GM19023 (cell line): ENCODE results near the gene CDC25C.
A peak's percentile ranks its signal among the peaks of the same experiment; 100 is the strongest.
"Not testable (repeated sequence)": the region's sequence is repeated elsewhere in the genome, so short reads cannot be mapped to it uniquely, and the experiment has no call there.

Source experiments
- ATAC-seq: cut with Tn5 transposase; IDR thresholded peaks from one replicate; pipeline ENCODE4 v1.9.1; 2021; ENCODE audit warnings: mild to moderate bottlenecking, moderate library complexity; ENCODE audit not compliant: unreplicated experiment

CDC25C gene

DNA sequence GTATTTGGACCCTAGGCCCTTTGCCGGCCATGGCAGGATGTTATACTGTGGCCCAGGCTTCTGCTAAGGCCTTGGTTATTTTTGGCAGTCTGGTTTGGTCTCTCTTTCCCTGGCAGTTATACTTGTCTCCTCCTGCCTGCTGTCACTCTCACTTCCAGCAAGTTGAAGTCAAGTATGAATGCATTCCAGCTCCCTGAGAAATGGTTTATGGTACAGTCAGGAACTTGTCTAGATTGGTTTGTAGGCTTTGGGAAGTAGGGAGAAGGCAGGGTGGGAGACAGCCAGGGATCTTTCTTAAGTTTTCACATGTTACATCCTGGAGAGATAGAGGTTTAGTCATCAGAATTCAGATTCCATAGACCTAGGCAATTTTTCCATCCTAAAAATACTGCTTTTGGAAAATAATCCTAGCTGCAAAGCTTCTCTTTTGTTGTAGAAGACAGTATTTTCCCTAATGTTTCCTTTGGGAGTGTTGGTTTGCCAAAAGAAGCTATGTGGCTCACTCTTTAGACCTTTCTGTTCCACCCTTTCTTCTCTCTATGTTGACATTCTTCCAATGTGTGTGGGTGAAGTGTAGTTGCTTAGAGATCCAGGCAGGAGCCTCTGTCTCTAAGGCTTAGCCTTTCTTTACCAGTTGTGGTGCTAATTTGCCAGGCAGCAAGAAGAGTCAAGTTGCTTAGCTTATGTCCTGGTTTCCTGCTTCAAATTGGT is 18.4 kb upstream of the CDC25C start:
- ATAC-seq, result no peak

DNA sequence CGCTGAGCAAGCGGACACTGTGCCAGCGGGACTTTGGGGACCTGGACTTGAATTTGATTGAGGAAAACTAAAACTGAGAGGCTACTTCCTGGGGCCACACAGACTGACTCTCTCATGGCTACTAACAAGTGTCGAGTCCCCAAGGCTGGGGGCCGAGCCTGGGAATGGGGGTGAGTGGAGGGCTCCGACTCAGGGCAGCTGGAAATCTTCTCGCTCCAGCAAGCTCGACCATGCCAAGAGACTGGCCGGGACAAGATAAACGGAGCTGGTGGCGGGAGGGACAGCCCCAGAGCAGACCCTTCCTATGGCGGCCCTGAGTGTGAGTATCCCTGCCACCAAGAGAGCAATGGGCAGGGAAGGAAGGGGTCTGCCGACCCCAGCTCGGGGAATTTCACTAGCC is 15.3 kb upstream of the CDC25C start:
- no peak for ATAC-seq

DNA sequence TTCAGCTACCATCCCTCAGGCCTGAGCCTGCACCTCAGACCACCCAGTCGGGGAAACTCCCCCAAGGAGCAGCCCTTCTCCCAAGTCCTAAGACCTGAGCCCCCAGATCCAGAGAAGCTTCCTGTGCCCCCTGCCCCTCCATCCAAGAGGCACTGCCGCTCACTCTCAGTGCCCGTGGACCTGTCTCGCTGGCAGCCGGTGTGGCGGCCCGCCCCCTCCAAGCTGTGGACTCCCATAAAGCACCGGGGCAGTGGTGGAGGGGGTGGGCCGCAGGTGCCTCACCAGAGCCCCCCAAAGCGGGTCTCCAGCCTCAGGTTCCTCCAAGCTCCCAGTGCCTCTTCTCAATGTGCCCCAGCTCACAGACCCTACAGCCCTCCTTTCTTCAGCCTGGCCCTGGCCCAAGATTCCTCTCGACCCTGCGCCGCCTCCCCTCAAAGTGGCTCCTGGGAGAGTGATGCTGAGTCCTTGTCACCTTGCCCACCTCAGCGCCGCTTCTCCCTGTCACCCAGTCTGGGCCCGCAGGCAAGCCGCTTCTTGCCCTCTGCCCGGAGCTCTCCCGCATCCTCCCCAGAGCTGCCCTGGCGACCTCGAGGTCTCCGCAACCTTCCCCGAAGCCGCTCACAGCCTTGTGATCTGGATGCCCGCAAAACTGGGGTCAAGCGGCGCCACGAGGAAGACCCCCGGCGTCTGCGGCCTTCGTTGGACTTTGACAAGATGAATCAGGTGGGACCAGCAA is 13.5 kb upstream of the CDC25C start:
- ATAC-seq, result no peak

DNA sequence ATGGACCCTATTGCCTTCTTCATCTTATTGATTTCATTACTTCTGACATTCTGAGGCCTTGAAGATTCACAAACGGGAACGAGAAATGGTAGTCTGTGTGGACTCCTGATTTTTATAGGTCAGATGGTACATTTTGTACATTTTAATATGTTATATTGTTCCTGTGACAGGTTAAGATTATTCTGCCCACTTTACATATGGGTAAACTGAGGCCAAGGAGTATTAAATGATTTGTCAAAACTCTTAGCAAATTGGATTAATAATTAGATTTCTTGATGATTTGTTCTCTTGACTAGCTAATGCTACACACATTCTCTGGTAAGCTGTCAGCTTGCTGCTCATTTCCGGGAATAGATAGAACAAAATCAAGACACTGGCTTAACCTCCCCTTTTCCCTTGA is 8.4 kb upstream of the CDC25C start:
- no peak for ATAC-seq

DNA sequence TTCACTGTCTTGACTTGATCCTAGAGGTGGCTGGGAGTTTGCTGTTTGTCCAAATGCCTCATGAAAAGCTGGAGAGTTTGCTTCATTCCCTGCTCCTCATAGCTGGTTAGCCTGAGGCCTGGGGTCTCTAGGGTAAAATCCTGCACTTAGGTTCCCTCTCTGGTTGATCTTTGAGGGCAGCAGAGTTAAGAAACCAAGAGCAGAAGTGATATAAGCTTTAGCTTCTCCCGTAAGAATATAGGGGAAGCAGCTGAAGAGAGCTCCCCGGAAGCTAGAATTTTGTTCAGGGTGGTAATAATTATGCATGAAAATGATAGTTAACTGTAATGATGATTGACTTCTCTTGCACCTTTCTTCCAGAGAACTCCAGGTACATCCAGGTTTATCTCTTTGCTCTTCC is 7.9 kb upstream of the CDC25C start:
- no peak for ATAC-seq

DNA sequence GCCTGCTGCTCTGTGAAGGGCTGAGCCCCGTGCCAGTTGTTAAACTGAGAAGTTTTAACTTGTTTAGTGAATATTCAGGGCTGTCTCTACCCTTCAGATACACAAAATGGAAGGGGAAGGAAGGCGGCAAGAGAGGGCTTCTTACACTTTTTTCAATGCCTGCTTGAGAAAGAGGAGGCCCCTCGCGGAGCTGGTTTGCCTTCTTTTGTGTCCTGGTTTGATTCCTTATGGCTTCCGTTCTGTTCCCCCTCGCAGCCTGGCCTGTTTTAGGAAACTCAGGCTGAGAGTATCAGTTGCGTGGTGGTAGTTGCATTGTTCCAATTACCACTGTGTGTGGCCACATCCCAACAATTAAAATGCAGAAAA is 7.5 kb upstream of the CDC25C start:
- ATAC-seq, result no peak

DNA sequence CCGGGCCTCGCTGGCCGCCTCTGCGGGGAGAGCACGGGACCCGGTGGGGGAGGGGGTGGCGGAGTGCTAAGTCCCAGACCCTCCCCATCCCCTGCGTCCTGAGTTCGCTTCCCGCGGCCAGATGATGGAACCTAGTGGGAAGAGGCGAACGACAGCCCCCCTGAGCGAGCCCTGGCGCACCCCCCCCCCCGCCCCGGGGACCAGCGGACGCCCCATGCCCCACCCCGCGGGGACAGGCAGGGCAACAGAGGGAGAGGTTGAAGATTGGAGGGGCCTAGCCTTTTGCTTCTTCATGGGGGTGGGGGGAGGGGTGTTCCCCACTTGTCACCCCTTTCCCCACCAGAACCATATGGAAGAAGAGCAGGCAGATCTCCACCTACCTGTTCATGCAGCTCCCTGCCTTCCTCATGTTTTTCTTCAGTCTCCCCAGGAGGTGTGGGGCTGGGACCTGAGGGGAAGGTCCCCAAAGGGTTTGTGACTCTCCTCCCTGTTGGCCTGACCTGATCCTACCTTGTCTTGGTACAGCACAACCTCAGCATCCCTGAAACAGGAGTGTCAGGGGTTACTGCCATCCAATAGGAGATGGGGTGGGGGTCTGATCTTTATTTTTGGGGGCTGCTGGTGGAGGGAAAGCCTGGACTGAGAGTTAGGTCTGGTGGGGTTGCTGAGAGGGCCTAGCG is 6.9 kb upstream of the CDC25C start:
- no peak for ATAC-seq

DNA sequence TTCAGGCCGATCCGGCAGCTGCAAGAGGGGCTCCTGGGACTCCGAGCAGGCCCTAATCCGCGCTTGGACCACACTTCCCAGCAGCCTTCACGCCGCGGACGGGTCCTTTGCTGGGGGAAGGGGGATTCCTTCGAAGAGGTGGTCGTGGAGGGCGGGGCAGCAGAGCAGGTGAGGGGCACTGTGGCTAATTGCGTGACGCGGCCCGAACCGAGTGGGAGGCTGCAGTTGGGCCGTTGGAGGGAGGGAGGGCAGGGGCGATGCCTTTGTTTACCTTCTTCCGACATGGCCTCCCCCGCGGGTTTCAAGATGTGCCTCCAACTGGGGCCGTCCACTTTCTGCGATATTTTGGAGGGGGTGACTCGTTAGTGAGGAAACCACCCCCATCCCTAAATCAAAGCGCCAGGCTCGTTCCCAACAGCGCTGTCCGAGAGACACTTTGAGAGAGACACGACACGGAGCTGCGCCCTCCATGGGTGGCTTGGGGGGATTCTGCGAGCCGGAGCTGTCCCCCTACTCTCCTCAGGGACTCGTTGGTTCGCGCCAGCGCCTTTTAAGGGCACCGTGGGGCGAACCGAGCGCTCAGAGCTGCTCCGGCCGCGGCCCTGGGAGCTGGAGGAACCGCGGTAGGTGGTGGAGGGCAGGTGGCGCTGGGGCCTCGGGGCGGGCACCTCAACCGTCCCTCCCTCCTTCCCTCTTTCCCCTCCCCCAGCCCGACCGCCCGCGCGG is 6.2 kb upstream of the CDC25C start, which contains the start of gene FAM53C:
TSS of gene FAM53C (plus strand) at position 582 of the 726 bp plus-strand sequence. CDS start 3,070 bp downstream, outside the sequence.
- peak; percentile 85 for ATAC-seq

DNA sequence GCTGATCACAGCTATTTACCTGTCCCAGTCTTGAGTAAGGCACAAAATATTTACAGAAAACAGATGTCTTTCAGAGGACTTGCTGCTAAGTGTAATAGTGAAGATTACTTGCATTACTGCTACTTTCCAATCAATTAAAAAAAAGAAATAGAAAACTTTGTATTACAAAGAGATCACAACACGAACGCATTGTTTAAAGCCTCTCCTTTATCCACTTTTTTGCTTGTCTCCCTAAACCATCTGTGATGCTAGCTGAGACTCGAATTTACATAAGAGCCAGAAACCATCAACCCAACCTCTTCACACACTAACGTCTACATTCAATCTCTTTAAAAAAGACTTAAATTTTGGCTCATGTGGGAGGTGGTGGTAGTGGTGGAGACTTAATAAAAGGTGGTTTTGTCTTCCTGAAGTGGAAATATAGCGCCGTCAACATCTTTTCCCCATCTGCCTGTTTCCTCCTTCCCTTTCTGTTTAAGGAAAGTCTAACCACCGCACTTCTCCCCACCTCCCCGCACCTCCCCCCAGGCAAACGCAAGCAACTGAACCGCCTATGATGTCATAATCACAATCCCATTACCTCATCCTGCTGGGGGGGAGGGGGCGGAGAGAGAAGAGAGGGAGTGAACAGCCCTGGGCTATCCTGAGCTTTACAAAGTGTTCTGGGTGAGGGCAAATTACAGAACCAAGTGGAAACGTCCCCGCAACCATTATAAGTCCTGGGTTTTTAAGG is 5.5 kb upstream of the CDC25C start:
- peak; percentile 14 for ATAC-seq

DNA sequence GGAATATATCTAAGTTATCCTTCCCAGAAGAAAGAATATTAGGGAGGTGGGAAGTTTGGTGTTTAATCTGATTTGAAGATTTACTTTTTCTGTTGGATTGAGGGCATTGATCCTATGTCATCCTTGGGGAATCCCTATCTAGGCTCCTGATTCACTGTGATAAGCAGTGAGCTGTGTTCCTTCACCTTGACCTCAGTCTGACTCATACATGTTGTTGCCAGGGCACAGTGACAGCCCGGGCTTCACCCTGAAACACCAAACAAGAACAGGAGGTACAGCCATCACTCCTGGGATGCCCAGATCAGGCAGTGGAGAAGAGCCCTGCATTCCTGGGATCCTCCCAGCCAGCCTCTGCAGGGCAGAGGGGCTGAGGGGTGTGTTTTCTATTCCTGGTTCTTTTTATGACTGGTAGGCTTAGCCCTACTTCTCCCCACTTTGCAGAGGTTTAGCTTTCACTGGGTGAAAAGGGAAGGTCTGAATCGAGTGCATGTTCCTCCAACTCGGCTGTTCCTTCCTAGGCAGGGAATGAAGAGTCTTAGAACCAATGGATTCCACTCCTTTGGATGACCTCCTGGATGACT is 3.4 kb upstream of the CDC25C start:
- no peak for ATAC-seq

DNA sequence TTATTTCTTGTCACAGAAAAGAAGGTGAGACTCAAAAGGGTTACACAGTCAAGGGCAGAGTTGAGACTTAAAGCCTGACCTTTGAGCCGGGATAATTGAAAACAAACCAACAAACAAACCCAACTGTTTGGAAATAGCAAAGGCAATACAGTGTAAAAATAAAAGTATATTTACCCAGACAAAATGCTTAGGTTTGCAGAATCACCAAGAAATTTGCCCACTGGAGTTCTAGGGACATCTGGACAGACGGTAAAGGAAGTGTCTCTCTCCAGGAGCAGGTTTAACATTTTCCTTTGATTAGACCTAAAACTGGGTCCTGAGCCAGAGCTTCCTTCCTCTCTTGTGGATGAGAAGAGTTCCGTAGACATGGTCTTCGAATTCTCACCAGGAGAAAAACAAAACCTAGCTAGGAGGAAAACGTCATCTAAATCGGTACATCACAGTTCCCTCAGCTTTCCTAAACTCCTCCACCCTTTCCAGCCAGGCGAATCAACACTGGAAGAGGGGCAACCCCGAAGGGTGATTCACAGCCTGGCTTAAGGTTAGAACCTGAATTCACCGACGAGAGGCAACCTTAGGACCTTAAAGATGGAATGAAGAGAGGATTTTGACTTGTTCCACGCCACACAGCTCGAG is 673 bp downstream of the CDC25C start:
- no peak for ATAC-seq

DNA sequence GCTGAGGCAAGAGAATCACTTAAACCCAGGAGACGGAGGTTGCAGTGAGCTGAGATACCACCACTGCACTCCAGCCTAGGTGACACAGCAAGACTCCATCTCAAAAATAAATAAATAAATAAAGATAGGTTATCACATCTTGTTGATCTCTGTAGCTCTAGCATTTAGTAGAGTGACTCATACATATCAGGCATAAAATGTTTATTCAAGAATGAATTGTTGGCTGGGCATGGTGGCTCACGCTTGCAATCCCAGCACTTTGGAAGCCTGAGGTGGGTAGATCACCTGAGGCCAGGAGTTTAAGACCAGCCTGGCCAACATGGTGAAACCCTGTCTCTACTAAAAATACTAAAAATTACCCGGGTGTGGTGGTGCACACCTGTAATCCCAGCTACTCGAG is 13.4 kb downstream of the CDC25C start:
- not testable (repeated sequence) for ATAC-seq

DNA sequence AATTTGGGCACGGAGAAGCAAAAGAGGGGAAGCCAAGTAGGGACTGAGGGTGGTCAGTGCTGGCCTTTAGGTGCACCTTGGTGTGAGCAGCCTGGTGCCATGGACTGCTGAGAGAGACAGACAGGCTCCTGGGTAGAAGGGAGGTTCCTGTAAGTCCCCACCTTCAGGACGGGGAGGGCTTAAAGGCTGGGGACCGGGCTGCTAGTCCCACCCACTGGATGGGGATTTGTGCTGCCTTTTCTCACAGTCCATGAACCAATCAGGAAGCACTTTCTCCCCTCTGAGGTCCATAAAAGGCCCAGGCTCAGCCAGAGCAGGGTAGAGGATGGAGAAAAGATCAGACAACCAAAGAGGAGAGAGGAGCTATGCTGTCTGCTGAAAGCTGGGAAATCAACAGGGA is 15.2 kb downstream of the CDC25C start:
- ATAC-seq, result no peak

DNA sequence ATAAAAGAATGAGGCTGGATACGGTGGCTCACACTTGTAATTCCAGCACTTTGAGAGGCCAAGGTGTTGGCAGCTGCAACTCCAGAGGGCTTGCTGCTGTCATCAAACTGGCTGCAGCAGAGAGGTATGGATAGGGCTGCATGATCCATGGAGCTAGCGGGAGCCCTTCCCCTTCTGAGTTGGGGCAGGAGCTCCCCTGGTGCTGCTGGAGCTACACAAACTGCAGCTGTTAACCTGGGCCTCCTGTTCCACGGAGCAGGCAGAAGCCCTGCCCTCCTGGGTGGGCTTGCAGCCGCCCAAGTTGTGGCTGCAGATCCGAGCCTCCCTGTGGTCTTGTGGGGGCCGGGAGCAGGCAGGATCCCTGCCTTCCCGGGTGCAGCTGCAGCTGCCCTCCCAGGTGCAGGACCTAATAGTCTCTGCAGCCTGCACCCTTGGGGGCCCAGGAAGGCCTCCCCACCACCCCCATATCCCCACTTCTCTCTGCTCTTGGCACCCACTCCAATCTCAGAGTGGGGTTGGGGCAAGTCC is 15.8 kb downstream of the CDC25C start:
- no peak for ATAC-seq

DNA sequence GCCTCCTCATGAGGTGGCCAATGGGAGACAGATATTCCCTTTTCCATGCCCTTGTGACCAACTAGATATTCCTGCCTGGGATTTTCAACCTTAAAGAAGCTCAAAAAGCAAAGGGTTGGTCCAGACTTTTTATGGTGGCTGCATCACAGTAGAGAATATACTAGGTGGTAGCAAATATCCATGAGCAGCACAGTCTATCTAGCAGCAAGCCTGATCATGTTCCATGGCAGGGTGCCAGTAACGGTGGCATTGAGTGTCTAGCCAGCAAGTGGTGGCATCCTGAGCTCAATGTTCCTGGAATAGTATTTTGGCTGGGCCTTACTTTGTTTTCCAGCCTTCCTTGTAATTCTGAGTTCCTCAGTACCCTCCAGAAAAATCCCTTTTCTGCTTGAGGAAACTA is 25.8 kb downstream of the CDC25C start:
- no peak for ATAC-seq

DNA sequence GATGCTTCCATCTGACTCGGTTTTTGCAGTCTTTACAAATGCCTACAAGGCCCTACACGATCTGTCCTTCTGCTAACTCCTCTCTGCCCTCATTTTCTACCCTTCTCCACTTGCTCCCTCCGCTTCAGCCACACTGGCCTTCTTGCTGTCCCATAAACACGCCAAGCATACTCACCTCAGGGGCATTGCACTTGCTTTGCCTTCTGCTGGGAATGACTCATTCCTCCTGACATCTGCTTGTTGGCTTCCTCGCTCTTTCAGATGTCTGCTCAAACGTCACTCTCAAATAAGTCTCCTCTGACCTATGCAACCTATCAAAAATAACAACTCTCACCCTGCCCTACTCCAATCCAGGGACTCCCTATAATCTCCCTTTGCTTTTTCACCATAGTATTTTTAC is 28.2 kb downstream of the CDC25C start:
- ATAC-seq, result no peak

DNA sequence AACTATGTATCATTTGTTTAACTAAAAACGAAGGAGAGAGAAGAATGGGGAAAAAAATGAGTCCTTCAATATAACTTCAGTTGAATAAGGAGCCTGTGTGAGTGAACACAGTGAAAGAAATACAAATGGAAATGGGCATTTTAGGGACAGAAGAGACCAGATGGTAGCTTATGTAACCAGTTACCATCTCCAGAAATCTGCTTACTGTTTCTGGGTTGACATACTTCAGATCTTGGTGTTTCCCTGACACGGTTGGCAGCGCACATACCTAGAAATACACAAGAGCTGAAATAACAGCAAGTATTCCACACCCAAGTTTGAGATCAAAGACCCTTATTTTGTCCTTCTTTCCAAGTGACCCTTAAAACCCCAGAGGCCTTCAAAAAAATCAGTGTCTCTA is 42.3 kb downstream of the CDC25C start:
- no peak for ATAC-seq

DNA sequence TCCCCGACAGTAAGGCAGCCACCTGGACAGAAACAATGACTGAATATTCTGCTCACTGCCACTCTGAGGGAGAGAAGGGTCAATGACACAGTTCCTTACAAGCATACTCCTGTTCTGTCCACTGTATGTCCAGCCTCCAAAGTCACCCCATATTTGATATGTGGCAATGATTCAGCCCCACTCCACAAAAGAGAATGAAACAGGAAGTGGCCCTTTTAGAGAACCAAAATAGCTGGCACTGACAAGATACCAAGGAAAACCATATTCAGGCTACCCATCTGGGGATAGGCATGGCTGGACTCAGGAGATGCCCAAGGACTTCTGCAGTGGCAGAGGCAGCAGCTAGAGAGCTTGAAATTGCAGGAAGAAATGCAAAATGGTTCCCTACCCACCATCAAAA is 44.4 kb downstream of the CDC25C start:
- no peak for ATAC-seq

DNA sequence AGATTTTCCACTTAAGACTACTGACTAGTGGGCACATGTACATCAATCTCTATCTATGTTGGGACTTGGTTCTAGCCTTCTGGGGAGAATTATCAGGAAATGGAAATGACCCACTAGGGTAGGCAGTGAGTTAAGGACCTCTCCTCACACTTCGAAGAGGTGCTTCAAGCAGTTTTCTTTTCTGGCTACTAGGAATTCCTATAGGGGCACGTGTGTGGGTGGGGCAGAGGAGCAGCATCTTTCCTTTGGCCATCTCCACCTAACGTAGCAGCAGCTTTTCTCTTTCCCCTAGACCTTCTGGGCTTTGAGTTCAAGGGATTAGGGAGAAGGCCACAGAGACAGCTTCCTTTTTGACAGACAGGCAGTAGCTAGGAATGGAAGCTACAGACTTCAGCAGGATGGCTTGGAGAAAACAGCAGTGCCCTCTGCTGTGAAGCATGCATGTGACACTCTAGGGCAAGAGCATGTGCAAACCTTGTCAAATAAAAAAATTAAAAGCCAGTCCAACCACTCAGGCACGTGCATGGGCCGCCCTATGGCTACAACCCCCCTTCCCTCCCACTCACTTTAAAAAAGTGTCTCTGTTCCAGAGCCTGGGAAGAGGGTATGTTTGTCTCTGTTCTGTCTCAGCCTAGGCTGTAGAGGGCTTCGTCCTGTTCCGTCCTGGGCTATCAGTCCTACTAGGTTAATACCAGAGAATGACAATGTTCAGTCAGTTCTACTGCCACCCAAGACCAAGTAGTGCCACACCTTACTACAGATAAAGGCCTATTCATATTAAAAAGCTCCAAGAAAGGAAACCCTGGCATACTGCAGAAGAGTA is 48.5 kb downstream of the CDC25C start:
- ATAC-seq, result no peak
